ENCODE data around the gene HOXC9.
"Not testable (repeated sequence)": the region's sequence is repeated elsewhere in the genome, so short reads cannot be mapped to it uniquely, and the experiment has no call there.

The HOXC9 gene

GRCh38 chr12:54030442-54030801 lies 30.5 kb downstream of the HOXC9 start:
- no peak for DNase-seq

GRCh38 chr12:54030889-54031471 lies 31.0 kb downstream of the HOXC9 start:
- DNase-seq = no peak

GRCh38 chr12:54031480-54031879 lies 31.5 kb downstream of the HOXC9 start:
- no peak for DNase-seq

GRCh38 chr12:54032086-54032619 lies 32.2 kb downstream of the HOXC9 start:
- DNase-seq = no peak

GRCh38 chr12:54032627-54033100 lies 32.7 kb downstream of the HOXC9 start, which contains the start of gene HOXC5:
Gene HOXC5, plus strand, starts transcription at chr12:54033050. Its CDS starts 73 bp downstream, at chr12:54033123.
- peak; percentile 54 to 76 for DNase-seq

GRCh38 chr12:54033106-54033979 lies 33.4 kb downstream of the HOXC9 start:
- DNase-seq = no peak

- no peak for DNase-seq
Observed at GRCh38 chr12:54033980-54034784, 34.2 kb downstream of the HOXC9 start.

- DNase-seq = no peak
Observed at GRCh38 chr12:54034785-54035310, 34.9 kb downstream of the HOXC9 start.

- no peak for DNase-seq
Observed at GRCh38 chr12:54035568-54036264, 35.8 kb downstream of the HOXC9 start.

GRCh38 chr12:54036620-54037359 lies 36.8 kb downstream of the HOXC9 start:
- peak in 1 of 2 experiments; percentile 13 for DNase-seq

- no peak for DNase-seq
Observed at GRCh38 chr12:54037360-54038283, 37.7 kb downstream of the HOXC9 start.

- DNase-seq = no peak
Observed at GRCh38 chr12:54038284-54038870, 38.4 kb downstream of the HOXC9 start.

GRCh38 chr12:54038871-54039414 lies 39.0 kb downstream of the HOXC9 start:
- DNase-seq = no peak

GRCh38 chr12:54039417-54040147 lies 39.6 kb downstream of the HOXC9 start:
- DNase-seq = no peak

- DNase-seq = no peak
Observed at GRCh38 chr12:54040148-54040494, 40.2 kb downstream of the HOXC9 start.

GRCh38 chr12:54040648-54041047 lies 40.7 kb downstream of the HOXC9 start:
- DNase-seq = no peak

GRCh38 chr12:54041097-54041690 lies 41.2 kb downstream of the HOXC9 start:
- no peak for DNase-seq

GRCh38 chr12:54042033-54042432 lies 42.1 kb downstream of the HOXC9 start:
- DNase-seq = not testable (repeated sequence)

All from AML-193 (cell line).